ENCODE results near the gene COBLL1. TPM values are rescaled to one million over a fixed set of nuclear protein-coding genes. Genes with fewer than 3 reads are reported as not detected.
A peak's percentile ranks its signal among the peaks of the same experiment; 100 is the strongest.

Gene COBLL1
- total and polyA plus RNA-seq, 8 donors = 18.0 to 74.5 (median 61.7) TPM

- TF ChIP-seq CTCF (IDR thresholded peaks at IDR 0.05) = no peak
- H3K4me1 ChIP-seq = peaks cover 6 to 23% (median 13%) of the 10 kb centered on the region in 3 donors
- DNase-seq = no peak
- no peak for FAIRE-seq
- intact Hi-C loops (cut with DNase I) = no loop called here
- peak in 1 of 4 donors; percentile 31 for ATAC-seq
- peaks cover 0 to 37% (median 8%) of the 10 kb centered on the region in 3 donors for H3K36me3 ChIP-seq
- H3K27me3 ChIP-seq = no peaks in the 10 kb centered on the region
- H3K27ac ChIP-seq = no peak overlapping the region
- H3K4me3 ChIP-seq = no peak overlapping the region
- H3K9me3 ChIP-seq = no peaks in the 10 kb centered on the region
Measured at GRCh38 chr2:164693390-164693789, 148.2 kb downstream of the COBLL1 start.

GRCh38 chr2:164692958-164693357 lies 148.7 kb downstream of the COBLL1 start:
- no peak for FAIRE-seq
- no peak for TF ChIP-seq CTCF (IDR thresholded peaks at IDR 0.05)
- no peaks in the 10 kb centered on the region for H3K9me3 ChIP-seq
- H3K4me3 ChIP-seq = no peak overlapping the region
- H3K36me3 ChIP-seq = peaks cover 0 to 37% (median 8%) of the 10 kb centered on the region in 3 donors
- 59 to 60% methylated on average over 2 of the region's 2 CpGs for WGBS, 2 donors
- intact Hi-C loops (cut with DNase I) = no loop called here
- ATAC-seq = no peak
- no peak overlapping the region for H3K27ac ChIP-seq
- H3K27me3 ChIP-seq = no peaks in the 10 kb centered on the region
- no peak for DNase-seq
- peaks cover 6 to 19% (median 12%) of the 10 kb centered on the region in 3 donors for H3K4me1 ChIP-seq

- Histone ChIP-seq H3K4me1 (peaks cover 6 to 17% (median 12%) of the 10 kb centered on the region in 3 donors), H3K9me3 (no peaks in the 10 kb centered on the region), H3K27me3 (no peaks in the 10 kb centered on the region), H3K27ac (no peak overlapping the region), H3K36me3 (peaks cover 0 to 37% (median 8%) of the 10 kb centered on the region in 3 donors), H3K4me3 (no peak overlapping the region)
- ATAC-seq = peak in 1 of 4 donors; percentile 17
- DNase-seq = no peak
- 56 to 61% methylated on average over 3 of the region's 3 CpGs for WGBS, 2 donors
- no peak for TF ChIP-seq CTCF (IDR thresholded peaks at IDR 0.05)
- FAIRE-seq = no peak
- intact Hi-C loops (cut with DNase I) = no loop called here
Measured at GRCh38 chr2:164692114-164692513, 149.5 kb downstream of the COBLL1 start.

GRCh38 chr2:164691346-164691887 lies 150.2 kb downstream of the COBLL1 start:
- Histone ChIP-seq H3K27me3 (no peaks in the 10 kb centered on the region), H3K4me3 (no peak overlapping the region), H3K27ac (no peak overlapping the region), H3K4me1 (peaks cover 6 to 17% (median 12%) of the 10 kb centered on the region in 3 donors), H3K9me3 (no peaks in the 10 kb centered on the region), H3K36me3 (peaks cover 0 to 37% (median 12%) of the 10 kb centered on the region in 3 donors)
- TF ChIP-seq CTCF (IDR thresholded peaks at IDR 0.05) = no peak
- intact Hi-C loops (cut with DNase I) = no loop called here
- WGBS, 2 donors = 93 to 96% methylated on average over 2 of the region's 2 CpGs
- DNase-seq = no peak
- FAIRE-seq = no peak
- ATAC-seq = no peak

- Histone ChIP-seq H3K36me3 (peaks cover 0 to 41% (median 12%) of the 10 kb centered on the region in 3 donors), H3K27me3 (no peaks in the 10 kb centered on the region), H3K27ac (no peak overlapping the region), H3K4me1 (peaks cover 6 to 17% (median 12%) of the 10 kb centered on the region in 3 donors), H3K9me3 (no peaks in the 10 kb centered on the region), H3K4me3 (no peak overlapping the region)
- no peak for FAIRE-seq
- no peak for DNase-seq
- ATAC-seq = no peak
- no peak for TF ChIP-seq CTCF (IDR thresholded peaks at IDR 0.05)
- intact Hi-C loops (cut with DNase I) = no loop called here
- WGBS, 2 donors = 94 to 97% methylated on average over 2 of the region's 2 CpGs
Measured at GRCh38 chr2:164690361-164690760, 151.3 kb downstream of the COBLL1 start.

Measured in pancreas (tissue), 10 donors.